Central memory CD4-positive, alpha-beta T cell (primary cell): ENCODE data around the gene PRMT5.
A peak's percentile ranks its signal among the peaks of the same experiment; 100 is the strongest.
"Not testable (repeated sequence)": the region's sequence is repeated elsewhere in the genome, so short reads cannot be mapped to it uniquely, and the experiment has no call there.

Experiments
- DNase-seq: peaks from one replicate; pipeline ENCODE4 v3.0.0; 2022
- total RNA-seq, 3 experiments: gene quantifications; one replicate each; lab custom pipeline; 2026; lab: John Stamatoyannopoulos, UW

Gene PRMT5
- 18.5 to 241 (median 40.0) reads per million in 3 experiments for total RNA-seq

GRCh38 chr14:22929104-22929960 lies at the start of gene PRMT5:
TSS of gene PRMT5 (minus strand) at chr14:22929376. CDS start at chr14:22929361, 15 bp downstream.
- peak; percentile 99 for DNase-seq

GRCh38 chr14:22978487-22978837 lies 49.3 kb upstream of the PRMT5 start:
- no peak for DNase-seq

GRCh38 chr14:22977684-22978486 lies 48.7 kb upstream of the PRMT5 start:
- no peak for DNase-seq

GRCh38 chr14:22977434-22977683 lies 48.2 kb upstream of the PRMT5 start:
- DNase-seq = no peak

GRCh38 chr14:22976620-22977433 lies 47.7 kb upstream of the PRMT5 start:
- DNase-seq = no peak

- DNase-seq = no peak
Measured at GRCh38 chr14:22974530-22975313, 45.5 kb upstream of the PRMT5 start.

- DNase-seq = peak; percentile 41
Measured at GRCh38 chr14:22973217-22974032, 44.2 kb upstream of the PRMT5 start.

- DNase-seq = no peak
Measured at GRCh38 chr14:22972313-22972930, 43.2 kb upstream of the PRMT5 start.

GRCh38 chr14:22971152-22971551 lies 42.0 kb upstream of the PRMT5 start:
- no peak for DNase-seq

- DNase-seq = no peak
Measured at GRCh38 chr14:22966783-22967269, 37.6 kb upstream of the PRMT5 start.

GRCh38 chr14:22965916-22966782 lies 37.0 kb upstream of the PRMT5 start:
- DNase-seq = not testable (repeated sequence)

GRCh38 chr14:22962061-22962676 lies 33.0 kb upstream of the PRMT5 start:
- DNase-seq = no peak

GRCh38 chr14:22955702-22956569 lies 26.8 kb upstream of the PRMT5 start:
- no peak for DNase-seq

GRCh38 chr14:22952418-22952817 lies 23.2 kb upstream of the PRMT5 start:
- DNase-seq = no peak

GRCh38 chr14:22951795-22952194 lies 22.6 kb upstream of the PRMT5 start:
- not testable (repeated sequence) for DNase-seq

- no peak for DNase-seq
Measured at GRCh38 chr14:22945642-22946041, 16.5 kb upstream of the PRMT5 start.

GRCh38 chr14:22939684-22940083 lies 10.5 kb upstream of the PRMT5 start:
- DNase-seq = no peak

GRCh38 chr14:22935156-22935555 lies 6.0 kb upstream of the PRMT5 start:
- DNase-seq = no peak
